GM21360 (cell line): ENCODE measurements around the gene NBEA.
A peak's percentile ranks its signal among the peaks of the same experiment; 100 is the strongest.
"Not testable (repeated sequence)": the region's sequence is repeated elsewhere in the genome, so short reads cannot be mapped to it uniquely, and the experiment has no call there.

Experiments
- ATAC-seq: cut with Tn5 transposase; IDR thresholded peaks from one replicate; pipeline ENCODE4 v1.9.1; 2021; ENCODE audit warnings: mild to moderate bottlenecking, moderate library complexity; ENCODE audit not compliant: unreplicated experiment

The NBEA gene

DNA sequence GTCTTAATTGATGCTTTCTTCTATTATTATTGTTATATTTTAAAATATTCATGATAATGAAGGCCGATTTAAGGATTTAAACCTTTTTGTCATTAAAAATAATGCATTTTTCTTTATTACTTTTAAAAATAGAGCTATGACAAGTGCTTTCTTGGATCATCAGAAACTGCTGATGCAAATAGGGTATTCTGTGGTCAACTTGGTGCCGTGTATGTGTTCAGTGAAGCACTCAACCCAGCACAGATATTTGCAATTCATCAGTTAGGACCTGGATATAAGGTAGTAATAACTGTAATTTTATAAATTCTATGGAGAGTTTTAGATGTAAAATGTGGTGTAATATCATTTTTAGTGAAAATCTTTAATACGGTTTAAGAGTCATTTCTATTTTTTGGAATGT is 116.5 kb downstream of the NBEA start:
- ATAC-seq = peak; percentile 100

DNA sequence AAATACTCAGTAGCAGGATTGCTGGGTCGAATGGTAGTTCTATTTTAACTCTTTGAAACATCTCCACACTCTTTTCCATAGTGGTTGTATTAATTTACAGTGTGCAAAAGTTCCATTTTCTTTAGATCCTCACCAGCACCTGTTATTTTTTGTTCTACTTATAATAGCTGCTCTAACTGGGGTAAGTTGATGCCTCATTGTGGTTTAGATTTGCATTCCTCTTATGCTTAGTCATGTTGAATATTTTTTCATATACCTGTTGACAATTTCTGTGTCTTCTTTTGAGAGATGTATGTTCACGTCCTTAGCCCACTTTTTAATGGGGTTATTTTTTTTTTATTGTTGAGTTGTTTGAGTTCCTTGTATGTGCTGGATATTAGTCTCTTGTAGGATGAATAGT is 144.6 kb downstream of the NBEA start:
- ATAC-seq = no peak

DNA sequence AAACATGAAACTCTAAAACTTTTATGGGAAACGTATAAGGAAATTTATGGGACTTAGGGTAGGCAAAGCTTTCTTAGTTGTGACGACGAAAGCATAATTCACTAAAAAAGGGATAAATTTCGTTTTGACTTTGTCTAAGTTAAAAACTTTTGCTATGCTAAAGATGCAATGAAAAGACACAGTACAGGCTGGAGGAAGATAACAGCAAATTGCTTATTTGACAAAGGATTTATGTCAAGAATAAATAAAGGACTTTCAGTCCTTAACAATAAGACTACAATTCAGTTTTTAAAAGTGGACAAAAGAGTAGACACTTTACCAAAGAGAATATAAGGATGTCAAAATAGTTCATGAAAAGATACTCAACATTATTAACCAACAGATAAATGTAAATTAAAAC is 150.2 kb downstream of the NBEA start:
- no peak for ATAC-seq

- no peak for ATAC-seq
Measured at GRCh38 chr13:35092751-35093150, 150.7 kb downstream of the NBEA start.

- no peak for ATAC-seq
Measured at GRCh38 chr13:35093356-35093755, 151.3 kb downstream of the NBEA start.

DNA sequence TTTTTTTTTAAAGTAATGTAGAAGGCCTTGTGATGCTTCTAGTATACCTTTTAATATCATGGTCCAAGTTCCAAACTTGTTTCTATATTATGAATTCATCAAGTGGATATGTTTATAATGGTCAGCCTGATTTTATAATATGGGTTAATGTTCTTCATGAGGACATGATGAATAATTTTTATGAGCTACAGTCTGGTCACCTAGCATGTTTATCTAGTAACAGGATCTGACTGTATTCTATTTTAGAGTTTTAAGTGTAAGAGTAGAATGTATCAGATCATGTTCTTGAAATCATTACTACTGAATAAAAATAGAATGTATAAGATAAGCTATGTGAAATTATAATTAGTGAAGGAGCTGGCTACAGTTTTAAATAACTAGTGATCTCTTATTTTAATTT is 164.7 kb downstream of the NBEA start:
- ATAC-seq = not testable (repeated sequence)

GRCh38 chr13:35107535-35107934 is 165.5 kb downstream of the NBEA start:
- no peak for ATAC-seq

- not testable (repeated sequence) for ATAC-seq
Measured at GRCh38 chr13:35113612-35114011, 171.5 kb downstream of the NBEA start.

DNA sequence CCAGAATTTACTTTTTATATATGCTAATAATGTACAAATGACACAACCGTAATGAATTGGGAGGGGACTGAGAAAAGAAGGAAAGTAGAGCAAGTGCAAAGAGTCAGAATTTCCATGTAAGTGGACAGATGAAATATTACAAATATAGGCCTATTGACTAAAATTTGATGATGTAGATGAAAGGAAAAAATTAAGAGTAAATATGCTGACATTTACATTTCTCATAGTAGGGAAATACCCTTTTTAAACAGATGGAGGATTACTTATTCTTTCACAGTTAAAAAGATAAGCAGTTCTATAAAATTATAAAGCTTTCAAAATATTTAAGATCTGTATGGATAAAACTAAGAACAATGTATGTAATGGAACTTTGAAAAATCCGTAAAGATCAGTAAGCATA is 185.4 kb downstream of the NBEA start:
- ATAC-seq = no peak

GRCh38 chr13:35129500-35129899 is 187.4 kb downstream of the NBEA start:
- no peak for ATAC-seq

GRCh38 chr13:35131471-35131870 is 189.4 kb downstream of the NBEA start:
- ATAC-seq = no peak

- ATAC-seq = no peak
Measured at GRCh38 chr13:35136585-35136984, 194.5 kb downstream of the NBEA start.

DNA sequence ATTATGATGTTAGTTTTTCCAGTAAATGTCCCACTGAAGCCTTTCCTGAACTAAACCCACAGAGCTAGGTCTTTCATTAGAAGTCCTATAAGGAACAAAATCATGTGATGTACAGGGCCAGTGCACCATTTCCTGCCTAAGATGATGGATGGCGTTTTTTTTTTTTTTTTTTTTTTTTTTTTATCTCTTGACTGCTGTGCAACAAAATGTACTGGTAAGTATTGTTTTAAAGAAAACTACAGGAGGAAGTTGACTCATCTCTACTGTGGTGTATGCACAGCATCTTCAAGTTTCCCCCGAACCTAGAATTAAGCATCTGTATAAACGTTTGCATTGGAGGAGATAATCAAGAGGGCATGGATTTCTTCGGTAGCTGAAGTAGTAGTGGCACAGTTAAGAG is 197.5 kb downstream of the NBEA start:
- ATAC-seq = no peak

DNA sequence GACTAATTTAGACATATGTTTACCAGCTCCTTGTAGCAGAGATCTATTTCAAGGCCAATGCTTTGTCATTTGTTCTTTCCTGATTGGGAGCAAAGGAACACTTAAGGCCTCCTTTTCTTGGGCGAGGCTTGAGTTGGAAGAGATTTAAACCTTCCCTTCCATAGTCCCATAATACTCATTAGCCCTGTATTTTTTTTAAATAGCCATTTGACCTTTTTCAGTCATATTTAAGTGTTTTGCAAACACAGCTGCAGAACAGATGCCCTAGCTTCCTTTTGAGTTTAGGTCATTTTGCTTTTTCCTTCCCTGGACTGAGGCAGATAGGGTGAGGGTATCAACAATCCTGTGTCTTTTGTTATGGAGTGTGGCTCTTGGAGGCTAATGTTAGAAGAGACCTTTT is 198.3 kb downstream of the NBEA start:
- no peak for ATAC-seq

DNA sequence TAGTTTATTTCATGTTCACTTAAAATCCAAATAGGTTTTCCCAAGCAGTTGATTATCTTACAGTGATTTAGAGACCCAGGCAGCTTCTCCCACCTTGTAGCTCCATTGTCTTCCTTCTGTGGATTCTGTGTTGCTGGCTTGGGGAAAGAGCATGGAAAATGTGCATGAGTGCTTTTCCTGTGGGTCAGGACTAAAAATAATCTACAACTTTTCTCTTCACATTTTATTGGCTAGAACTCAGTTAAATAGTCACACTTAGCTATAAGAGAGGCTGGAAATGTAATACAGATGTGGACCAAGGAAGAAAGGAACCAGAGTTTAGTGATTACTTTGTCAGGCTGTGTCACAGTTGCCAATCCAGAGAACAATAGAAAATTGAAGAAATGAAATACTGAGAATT is 198.8 kb downstream of the NBEA start:
- ATAC-seq = no peak

DNA sequence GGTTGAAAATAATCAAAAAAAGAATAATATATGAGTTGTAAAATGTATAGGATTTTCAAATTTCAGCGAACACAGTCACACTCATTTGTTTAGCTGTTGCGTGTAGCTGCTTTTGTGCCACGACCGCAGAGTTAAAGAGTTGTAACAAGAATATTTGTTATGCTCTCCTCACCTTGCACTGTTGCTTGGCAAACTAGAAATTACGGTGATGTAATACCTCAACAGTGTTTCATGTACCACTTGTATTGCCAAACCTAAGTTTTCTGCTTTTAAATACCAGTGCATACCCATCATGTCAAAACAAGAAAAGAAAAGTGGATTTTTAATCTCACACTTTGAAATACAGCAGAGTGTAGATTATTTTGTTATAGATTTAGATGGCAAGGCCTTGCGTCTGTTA is 201.1 kb downstream of the NBEA start:
- no peak for ATAC-seq

DNA sequence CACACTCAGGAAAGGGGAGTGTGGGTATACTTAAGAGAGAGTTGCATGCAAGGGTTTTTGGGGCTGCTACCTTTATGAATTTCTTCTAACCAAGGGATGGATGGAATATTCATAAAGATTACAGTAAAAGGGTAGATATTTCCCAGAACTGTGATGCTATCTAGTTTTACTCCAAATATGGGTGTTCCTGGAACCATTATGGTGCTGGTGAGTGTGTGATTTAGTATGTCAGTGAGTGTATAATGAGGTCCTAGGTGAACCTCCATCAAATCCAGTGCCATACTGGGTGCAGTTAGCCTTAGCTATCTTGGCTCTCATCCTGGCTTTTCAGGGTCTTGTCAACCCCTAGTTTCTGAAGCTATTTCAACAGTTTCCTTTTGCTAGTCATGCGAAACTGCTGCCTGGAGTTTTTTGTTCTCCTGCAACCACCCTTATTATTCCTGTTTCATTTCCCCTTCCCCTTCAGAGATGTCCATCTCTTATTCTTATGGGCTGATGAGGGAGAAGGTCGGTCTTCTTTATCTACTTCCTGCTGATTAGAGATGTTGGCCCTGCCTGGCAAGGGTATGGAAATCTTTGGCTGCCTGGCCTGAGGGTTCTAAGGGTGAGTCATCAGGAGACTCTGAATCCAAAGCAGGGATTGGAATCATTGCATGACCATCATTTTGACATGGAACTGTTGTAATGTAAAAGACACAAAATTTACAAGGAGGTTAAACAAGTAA is 202.3 kb downstream of the NBEA start:
- no peak for ATAC-seq

DNA sequence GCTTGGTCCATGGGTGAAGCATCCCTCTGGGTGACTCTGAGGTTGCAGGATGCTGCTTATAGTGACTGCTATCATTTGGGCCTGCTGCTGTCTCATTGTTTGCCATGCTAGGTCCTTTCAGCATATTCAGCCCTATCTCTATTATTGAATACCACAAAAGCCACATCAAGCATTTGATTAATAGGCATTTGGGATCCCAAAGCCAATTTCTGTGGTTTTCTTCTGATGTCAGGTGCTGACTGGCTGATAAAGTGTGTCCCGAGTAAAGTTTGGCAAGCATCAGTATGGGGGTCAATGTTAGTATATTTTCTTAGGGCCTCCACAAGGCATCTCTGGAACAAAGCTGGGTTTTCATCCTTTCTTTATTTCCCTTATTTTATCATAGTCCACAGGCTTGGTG is 204.6 kb downstream of the NBEA start:
- no peak for ATAC-seq

DNA sequence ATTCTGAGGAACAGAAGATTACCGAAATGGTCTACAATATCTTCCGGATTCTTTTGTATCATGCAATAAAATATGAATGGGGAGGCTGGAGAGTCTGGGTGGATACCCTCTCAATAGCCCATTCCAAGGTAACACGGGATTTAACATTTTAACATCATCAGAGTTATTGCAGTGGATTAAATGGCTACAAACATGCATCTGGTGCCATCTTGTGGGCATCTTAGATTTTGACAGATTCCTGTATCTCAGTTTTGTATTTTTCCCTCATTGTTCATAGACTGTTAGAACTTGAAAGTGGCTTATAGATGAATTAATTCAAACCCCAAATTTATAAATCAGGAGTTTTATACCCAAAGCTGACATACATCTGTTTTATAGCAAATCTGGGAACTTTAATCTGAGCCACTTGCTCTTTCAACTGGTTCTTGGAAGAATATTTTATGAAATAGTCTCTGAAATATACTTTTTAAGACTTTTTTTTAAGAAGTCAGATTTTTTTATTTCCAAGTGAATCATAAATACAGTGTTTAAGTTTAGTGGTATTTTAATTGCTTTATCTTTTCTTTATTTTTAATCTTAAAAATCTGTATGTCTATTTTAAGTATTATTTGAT is 215.2 kb downstream of the NBEA start:
- ATAC-seq = peak; percentile 68

DNA sequence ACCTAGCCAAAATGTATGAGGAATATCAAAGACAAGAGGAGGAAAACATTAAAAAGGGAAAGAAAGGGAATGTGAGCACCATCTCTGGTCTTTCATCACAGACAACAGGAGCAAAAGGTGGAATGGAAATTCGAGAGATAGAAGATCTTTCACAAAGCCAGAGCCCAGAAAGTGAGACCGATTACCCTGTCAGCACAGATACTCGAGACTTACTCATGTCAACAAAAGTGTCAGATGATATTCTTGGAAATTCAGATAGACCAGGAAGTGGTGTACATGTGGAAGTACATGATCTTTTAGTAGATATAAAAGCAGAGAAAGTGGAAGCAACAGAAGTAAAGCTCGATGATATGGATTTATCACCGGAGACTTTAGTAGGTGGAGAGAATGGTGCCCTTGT is 217.0 kb downstream of the NBEA start:
- no peak for ATAC-seq

GRCh38 chr13:35160896-35161295 is 218.8 kb downstream of the NBEA start:
- ATAC-seq = no peak

DNA sequence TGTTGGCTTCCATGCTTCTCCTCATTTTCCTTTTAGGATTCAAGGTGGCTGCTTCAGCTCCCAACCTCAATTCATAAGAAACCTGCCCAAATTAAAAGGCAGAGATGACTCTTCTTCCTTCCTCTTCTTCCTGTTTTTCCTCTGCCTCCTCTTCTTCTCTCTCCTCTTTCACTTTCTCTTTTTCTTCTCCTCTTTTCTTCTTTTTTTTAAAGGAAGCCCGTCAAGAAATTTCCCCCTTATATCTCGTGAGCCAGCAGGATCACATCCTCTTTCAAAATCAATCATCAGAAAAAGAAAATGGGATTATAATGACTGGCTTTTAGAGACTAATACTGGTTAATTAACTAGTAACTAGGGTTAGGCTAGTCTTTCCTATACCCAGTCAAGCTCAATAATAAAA is 220.3 kb downstream of the NBEA start:
- ATAC-seq = no peak

DNA sequence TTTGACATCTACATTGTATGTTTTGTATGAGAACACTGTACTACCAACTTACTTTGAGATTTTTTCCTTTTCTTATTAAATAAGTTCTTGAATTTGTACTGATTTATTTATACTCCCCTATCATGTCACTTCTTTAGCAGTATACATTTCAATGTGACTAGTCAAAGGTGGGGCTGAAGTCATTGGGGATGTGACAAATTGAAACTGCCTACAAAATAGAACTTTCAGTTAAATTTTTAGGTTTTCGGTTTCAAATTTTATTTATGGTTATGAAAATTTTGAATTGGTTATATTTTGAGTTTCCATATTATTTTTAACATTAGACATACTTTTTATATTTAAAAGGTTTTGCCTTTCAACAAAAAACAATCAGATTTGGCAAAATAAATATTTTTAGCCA is 221.6 kb downstream of the NBEA start:
- peak; percentile 55 for ATAC-seq
